SHP77 treated with DMSO at 0.1 percent for 48 hours (cell line): ENCODE results near the gene TRAFD1.

Source experiments
- DNase-seq: peaks from one replicate; lab custom pipeline; 2025; lab: John Stamatoyannopoulos, UW

TRAFD1 gene

DNA sequence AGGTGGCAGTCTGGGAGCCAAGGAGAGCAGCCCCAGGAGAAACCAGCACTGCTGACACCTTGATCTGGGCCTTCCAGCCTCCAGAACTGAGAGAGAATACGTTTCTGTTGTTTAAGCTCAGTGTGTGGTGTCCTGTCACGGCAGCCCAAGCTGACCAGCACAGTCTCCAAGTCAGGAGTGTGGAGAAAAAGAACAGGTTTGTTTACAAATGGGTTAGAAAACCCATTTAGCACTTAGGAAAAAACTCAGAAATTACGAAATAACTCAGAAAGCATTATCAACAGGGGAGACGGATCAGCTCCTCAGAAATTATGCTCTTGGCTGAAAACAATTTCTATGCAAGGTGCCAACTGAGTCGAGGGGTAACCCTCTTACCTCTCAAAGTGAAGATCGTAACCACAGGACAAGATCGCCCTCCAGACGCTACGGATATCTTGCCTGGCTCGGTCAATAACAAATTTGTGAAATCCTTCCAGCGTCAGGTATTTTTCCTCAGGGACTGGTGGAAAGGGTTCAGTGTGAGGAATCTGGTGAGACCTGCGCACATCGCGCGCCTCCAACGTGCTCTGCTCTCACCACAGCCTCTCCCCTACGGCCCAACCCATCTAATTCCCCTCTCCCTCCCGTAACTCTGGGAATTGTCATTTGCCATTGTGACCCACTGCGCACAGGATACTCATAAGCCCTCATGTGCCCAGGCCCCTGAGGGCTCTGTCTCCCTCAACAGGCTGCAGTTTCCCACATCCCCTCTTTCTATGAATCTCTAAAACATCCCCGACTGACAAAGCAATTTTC lies 50.2 kb downstream of the TRAFD1 start:
- DNase-seq, result no peak

DNA sequence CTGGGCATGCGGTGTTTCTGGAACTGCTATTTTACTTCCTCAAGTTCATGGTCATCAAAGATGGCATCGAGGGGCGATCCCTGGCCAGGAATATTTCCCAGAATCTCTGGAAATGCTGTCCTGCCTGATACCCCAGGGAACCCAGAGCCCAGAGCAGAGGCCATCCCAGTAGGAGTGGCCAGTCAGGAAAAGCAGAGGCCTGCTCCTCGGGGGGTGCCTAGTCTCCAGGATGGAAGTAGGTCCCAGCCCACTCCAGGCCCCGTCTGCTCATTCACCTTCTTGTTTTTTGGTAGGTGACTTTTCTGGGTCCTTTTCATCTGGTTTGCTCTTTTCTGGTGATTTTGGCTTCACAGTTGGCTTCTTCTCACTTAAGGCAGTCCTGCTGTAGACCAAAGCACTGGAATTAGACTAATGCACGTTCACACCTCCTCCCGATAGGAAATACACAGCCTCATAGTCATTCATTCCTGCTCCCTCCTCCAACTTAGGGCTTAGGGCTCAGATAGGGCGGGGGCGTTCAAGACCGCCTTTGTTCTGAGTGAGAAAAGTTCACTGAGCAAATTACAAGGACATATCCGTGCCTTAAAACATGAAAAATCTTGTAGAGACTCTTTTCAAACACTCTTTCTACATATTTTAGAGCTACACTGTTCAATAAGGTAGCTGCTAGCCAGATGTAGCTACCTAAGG lies 51.1 kb downstream of the TRAFD1 start:
- DNase-seq, result no peak

DNA sequence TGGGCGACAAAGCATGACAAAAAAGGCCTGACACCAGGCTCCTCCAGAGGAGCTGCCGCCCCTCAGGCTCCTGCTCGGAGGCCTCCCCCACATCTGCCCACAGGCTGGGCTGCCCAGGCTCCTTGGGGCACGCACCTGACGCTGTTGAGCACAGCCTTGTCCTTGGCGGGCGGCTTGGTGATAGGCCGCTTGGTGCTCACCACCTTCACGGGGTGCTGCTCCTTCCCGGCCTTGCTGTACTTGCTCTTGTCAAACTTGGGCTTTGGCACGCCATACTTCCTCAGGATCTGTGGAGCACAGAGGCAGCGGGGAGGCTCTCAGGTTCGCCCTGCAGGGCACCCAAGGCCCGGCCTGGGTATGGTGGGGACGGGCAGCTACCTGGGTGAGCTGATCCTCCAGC lies 53.4 kb downstream of the TRAFD1 start:
- DNase-seq, result no peak

DNA sequence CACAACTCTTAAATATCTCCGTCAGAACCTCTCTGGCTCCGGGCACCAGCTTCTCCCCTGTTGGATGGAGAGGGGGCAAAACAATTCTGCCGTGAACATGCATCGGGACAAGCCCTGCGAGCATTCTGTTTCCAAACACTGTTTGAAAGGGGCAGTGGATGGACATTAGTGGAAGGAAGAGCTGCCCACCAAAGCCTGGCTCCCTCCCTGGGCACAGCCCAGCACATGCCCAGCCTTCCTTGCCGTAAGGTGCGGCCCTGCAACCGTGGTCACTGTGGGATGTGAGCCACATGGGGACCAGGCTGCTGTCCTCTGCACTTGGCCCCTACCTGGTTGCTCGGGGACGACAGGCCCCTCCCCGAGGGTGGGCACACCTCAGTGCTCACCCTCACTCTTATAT lies 54.0 kb downstream of the TRAFD1 start:
- DNase-seq, result no peak

DNA sequence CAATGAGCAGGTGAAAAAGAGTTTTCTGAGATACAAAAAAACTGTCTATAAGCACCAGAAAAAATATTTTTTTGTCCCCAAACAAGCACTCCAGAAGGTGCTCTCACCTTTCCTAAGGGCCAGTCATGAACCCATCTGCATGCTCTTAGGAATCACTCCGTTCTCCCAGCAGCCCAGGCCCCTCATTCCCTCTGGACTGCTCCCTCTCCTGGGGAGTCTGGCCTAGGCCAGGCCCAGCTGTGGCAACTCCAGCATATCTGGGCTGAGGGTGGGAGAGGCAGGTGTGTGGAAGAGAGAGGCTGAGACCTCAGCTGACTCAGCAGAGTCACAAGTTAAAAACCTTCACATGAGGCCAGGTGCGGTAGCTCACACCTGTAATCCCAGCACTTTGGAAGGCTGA lies 54.6 kb downstream of the TRAFD1 start:
- no peak for DNase-seq

DNA sequence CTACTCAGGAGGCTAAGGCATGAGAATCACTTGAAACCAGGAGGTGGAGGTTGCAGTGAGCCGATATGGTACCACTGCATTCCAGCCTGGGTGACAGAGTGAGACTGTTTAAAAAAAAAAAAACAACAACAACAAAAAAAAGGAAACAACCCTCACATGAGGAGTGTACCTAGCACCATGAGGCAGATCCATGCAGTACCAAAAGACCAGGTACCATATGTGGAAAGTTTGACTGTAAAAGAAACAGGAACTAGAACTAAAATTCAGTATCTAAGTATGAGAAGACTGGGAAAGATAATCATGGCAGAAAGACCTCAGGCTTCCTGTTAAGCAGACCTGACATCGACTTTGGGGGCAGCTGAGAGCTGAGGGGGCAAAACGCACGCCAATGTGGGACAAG lies 55.1 kb downstream of the TRAFD1 start:
- no peak for DNase-seq

DNA sequence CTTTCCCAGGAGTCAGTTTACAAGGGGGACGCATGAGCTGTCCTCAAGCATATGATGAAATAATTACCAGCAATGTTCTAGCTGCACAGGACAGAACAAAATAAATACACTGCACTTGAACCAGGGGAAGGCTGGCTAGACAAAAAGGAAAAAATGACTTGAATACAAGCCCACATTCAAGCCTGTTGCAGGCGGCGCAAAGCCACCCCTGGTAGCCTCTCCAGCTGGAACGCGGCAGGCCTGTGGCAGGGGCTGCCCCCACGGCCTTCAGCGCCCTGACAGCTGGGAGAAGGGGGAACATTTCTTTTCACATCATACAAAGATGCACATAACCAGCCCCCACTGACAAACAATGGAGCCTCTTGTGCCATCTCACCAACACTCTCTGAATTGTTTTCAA lies 57.1 kb downstream of the TRAFD1 start:
- no peak for DNase-seq

DNA sequence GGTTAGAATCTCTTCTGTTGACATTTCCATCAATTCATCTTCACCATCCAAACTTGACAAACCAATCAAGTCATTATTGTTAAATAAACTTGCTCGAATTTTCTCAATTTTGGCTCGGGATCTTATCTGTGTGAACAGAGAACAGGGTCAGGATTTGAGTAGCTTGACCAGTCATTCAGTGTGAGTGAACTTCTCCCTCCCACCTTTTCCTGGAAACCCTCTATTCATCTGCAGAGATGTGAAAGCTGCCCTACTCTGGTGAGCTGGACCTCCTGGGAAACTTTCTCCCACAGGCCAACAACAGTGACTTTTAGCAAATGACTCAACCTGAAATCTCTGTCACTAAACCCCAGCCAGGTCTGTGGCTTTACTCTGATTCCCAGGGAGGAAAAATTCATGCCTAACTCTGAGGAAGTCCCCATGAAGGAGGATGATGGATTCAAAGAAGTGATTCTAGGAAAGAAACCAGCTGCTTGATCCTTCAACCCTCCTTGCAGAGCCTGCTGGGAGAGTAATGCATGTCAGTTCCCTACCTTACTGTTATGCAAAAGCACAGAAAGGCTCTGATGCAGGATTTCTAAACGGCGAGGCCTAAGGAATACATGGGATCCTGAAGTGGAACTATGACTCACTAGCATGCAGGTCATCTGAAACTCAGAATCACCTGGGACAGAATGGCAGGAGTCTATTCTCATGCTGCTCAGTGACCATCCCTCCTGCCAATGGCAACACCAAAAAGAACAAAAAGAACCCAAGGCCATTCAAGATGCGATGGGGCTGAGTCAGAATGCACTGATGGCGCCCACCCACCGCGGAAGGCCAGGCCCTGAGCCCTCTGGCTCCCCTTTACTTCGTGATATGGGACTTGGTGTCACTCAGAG lies 58.0 kb downstream of the TRAFD1 start:
- no peak for DNase-seq

DNA sequence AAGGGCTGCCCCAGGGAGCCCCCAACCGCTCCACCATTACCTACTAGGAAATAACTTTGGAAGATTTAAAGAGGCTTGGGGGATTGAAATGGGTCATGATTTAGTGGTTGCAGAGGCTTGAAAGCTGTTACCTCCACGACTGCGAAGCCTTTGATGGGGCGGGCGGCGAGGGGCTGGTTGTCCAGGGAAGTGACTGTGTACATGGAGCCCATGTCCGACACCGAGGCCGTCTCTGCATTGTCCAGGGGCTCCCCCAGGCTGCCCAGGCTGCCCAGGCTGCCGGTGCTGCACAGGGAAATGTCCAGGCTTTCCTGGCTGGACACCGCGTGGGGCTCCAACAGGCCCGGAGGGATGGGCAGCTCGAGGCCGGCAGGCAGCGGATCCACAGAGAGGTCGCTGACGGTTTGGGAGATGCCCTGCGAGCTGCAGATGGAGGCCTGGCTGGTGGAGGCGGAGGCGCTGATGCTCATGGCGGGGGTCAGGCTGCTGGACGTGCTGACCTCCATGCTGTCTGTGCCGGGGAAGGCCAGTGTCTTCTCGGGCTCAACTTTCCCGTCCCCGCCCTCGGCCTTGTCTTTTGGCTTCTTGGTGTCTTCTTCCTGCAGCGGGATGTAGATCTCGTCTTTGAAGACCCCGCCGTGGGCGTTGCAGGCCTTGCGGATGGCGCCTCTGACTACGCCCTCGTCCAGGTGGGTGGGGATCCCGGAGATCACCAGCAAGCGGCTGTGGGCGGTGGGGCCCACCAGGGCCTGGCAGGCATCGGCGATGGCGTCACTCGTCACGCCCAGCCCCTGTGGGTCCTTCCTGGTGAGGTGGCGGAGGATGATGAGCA lies 58.9 kb downstream of the TRAFD1 start:
- no peak for DNase-seq

DNA sequence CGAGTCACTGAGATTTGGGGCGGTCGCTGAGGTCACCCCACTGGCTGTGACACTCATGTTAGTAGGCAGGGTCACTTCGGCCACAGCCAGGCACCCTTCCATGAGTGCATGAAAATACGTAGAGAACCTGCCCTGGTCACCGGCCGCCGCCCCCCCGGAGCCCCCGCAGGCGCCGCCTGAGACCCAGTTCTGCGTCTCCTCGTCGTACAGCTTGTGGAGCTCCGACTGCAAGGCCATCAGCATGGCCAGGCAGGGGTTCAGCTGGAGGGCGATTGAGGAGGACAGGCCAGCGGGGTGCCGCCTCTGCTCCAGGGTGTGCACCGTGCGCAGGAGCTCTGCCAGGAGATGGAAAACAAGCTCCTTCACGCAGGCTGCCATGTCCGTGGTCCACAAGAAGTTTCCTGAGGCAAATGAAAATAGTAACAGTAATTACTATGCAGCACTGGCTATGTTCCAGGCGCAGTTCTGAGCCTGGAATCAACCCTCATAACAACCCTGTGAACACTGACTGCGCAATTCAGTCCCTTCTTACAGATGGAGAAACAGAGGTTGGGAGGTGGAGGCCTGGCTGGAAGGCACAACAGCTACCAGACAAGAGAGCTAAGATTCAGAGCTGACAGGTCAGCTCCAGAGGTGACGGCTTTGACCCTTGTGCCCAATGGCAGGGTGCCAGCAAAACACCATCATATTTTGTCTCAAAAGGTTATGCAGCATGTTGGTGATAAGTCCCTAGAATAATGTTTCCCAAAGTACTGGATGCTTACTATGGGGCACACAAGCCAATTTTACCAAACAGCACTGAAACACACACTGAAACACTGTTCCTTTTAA lies 59.9 kb downstream of the TRAFD1 start:
- DNase-seq, result no peak

DNA sequence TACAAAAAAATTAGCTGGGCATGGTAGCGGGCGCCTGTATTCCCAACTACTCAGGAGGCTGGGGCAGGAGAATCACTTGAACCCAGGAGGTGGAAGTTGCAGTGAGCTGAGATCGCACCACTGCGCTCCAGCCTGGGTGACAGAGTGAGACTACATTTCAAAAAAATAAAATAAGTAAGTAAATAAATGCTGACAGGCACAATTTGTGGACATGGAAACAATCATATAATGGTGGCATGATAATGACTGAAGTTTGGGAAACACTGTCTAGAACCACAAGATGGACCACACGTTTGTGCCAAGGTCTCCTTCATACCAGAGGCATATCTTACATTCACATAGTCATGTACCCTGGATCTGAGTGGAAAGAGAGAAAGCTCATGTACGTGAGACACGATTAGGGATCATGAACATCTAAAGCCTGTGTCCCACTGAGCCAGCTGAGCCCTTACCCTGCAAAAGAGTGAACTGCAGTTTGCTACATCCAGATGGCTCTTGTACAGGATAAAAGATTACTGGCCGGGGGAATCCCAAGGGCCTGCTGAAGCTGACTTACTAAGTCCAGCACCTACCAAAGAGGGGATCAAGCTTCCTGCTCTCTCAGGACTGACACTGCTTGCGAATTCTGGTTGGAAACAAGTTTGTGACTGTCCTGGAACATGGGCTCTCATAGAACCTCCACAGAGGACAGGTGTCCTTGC lies 62.9 kb downstream of the TRAFD1 start:
- DNase-seq, result no peak

DNA sequence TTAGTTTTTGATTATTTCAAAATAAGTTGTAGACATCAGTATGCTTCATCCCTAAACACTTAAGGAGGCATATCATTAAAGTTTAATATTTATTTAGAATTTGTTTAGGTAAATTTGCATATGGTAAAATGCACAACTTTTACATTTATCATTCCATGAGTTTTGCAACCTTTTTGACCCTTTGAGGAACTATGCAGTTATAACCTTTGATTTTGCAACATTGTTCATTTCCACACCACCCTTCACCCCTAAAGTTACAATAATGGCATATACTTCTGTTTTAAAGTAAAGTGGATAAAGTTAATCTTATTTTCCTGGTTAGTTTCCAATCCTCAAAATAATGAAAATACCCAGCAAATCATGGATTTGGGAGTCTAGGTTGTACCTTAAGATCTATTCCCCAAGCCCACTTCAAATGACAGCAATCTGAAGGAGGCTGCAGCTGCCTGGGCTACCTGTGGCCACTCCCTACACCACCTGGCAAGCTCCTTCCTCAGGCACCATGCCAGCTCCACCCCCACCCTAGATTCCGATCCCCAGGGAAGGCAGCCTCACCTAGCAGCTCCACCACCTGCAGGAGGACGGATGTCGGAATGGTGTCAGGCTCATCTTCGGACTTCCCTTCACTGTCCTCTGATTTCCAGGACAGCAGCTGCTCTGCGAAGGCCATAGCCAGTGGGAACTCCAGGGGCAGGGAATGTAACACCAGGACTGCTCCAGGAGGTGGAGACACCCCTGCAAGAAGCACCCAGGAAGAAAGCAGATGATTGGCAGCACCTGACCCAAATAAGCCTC lies 65.1 kb downstream of the TRAFD1 start:
- no peak for DNase-seq

DNA sequence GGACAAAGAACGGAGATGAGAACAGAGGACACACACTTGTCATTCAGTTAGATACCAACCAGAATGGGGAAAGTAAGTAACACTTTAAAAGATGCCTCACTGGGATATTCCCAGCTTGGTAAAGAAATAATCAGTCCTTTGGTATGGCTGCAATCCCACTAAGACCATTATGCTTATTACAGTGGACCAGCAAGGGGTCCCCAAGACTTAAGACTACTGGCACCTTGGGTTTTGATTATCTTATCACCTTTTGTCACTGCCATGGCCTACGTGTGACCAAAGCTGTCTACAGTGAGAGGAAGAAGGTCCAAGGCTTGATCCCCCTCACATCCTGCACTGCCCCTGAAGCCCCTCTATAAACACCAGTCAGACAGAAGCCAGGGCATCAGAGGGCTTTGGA lies 65.8 kb downstream of the TRAFD1 start:
- DNase-seq, result no peak

DNA sequence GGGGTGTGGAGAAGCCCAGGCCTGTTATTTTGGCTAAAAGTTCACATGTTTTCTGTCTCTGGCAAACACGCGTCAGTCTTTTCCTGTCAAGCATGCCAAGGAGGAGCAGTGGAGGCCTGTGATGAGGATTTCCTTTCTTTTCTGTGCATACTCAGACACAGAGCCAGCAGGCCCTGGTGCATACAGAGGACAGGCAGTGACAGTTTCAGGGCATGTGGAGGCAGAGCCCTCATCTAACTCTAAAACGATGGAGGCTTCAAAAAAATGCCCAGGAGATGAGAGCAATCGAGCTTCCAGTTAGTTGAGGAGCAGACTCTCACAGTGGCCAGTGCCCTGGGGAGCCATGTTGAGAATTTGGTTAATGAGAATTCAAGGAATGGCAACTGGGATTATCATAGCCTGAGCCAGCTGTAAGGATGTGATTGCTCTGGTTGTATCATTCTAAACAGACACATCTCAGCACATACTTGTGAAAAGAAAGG lies 66.5 kb downstream of the TRAFD1 start:
- DNase-seq, result no peak

DNA sequence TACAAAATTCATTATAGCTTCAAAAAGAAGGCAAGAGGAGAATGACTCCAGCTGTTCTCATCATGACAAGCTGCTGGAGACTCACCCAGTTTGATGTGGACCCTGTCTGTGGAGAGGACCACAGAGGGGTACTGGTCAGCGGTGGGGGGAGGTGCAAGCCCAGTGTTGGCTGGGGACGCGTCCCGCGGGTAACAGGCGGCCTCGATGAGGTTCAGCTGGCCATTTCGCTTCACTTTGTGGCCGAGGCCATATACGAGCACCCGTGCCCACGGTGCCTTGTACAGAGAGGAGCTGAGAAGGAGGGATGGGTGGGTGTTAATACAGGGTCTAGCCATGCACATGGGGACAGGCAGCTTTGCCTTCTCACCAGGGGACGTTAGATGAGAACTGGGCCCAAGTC lies 67.1 kb downstream of the TRAFD1 start:
- no peak for DNase-seq

DNA sequence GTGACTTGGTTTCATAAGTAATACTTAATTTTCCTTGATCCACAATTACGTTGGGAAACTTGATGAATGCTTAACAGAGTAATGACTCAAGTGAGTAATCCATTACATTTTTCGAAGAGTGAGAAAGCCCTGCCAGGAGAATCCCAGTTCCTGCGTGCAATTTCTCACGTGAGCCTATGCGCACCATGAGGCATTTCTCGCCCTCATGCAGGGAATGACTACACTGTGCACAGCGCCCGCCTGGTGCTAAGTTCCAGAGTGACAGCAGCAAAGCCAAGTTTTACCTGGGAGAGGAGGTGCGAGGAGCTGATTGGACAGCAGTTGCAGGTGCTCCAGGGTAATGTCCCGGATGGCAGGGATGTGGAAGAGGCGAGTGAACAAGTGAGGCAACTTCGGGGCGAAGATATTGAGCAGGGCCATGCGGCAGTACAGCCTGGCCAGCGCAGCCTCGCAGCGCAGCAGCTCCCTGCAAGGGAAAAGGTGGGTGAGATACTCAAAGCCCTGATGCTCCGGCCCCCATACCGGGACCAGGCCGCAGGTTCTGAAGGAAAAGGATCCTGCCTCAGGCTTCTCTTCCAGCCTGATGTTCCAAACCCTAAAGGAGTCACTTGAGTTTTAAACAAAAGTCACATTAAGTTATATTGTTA lies 69.4 kb downstream of the TRAFD1 start:
- DNase-seq, result no peak

DNA sequence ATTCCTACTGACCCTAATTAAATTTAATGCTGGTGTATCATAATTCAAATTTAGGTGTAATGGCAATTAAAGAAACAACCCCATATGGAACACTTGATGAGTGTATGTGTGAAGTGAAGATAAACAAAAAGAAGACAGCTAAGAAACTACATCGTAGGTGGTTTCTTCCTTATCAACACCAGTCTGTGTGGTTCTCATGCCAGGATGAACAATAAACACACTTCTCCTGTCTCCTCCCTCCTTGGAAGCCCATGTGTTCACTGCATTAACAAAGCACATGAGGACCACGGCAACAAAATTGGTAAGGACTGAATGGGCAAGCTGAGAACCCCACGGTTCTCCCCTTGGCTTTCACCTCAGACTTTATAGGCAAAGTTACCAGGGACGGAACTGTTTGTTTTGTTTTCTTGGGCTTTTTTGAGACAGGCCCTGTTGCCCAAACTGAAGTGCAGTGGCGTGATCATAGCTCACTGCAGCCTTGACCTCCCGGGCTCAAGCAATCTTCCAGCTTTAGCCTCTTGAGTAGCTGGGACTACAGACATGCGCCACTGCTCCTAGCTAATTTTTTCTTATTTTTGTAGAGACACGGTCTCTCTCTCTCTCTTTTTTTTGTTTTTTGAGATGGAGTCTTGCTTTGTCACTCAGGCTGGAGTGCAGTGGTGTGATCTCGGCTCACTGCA lies 71.0 kb downstream of the TRAFD1 start:
- no peak for DNase-seq

DNA sequence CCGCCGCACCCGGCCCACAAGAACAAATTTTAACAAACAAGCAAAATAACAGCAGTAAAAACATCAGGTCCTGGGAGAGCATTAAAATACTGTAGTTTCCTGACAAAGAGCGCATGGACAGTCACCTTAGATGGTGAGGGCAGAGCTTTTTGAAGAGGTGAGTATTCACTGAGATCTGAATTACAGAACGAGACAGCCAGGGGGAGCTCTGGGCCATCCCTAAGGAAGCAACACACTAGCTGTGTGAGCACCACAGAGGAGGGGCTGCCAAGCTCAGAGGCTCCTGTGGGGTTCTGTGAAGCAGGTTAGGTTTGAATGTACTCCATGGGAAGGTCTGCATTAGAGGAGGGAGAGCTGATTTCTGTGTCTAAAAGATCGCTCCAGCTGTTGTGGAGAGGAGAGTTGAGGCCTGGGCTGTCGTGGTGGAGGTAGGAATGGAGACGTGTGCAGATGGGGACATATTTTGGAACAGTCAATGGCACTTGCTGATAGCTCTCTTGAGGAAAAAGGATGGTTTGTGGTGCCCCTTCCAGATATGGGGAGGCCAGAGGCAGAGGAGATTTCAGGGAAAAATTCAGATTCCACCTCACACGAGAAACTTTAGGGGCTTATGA lies 72.9 kb downstream of the TRAFD1 start:
- peak; percentile 9 for DNase-seq
